ENCODE results near the gene TRNP1.

GRCh38 chr1:27036718-27037117 lies 43.2 kb downstream of the TRNP1 start:
- TF ChIP-seq GATA3 (IDR thresholded peaks at IDR 0.05; ENCODE audit: low read depth, low read length) (no peak), GATA2 (IDR thresholded peaks at IDR 0.05; ENCODE audit: low read depth, low read length) (no peak)

Measured in SH-SY5Y (cell line).